GM18505 (cell line): Measurements from ENCODE around the gene RXRG.

Source experiments
- ATAC-seq: cut with Tn5 transposase; IDR thresholded peaks from one replicate; pipeline ENCODE4 v1.9.1; 2021; ENCODE audit not compliant: unreplicated experiment
- POLR2A ChIP-seq: IDR thresholded peaks from 4 replicates; pipeline ENCODE4 v1.6.1; 2011; ENCODE audit warnings: borderline replicate concordance; ENCODE audit not compliant: insufficient read depth, insufficient read length; ENCODE audit errors: extremely low read depth

RXRG gene

DNA sequence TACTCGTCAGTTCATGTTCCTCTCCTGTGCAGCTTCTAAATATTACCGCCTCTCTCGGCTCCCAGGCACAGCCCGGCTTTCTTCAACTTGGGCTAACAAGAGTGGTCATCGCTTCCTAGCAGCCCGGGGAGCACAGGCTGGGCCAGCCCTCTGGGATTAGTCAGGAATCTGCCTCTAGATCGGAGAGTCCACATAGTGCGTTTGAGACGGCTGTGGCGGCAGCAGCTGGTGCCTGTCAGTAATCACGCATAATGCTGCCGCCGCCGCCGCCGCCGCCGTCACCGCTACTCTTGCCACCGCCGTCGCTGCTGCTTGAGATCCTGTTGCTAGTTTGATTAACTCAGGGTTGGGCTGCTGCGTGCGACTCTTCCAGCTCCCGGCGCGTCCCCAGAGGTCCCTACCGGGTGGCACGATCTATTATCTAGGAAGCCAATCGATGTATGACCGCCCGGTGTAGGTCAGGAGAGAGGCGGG, at the start of gene RXRG:
TSS of gene RXRG (minus strand) at position 230 of the 474 bp plus-strand sequence. CDS start 233 bp downstream, outside the sequence.
- TF ChIP-seq POLR2A, result no peak
- ATAC-seq, result no peak

DNA sequence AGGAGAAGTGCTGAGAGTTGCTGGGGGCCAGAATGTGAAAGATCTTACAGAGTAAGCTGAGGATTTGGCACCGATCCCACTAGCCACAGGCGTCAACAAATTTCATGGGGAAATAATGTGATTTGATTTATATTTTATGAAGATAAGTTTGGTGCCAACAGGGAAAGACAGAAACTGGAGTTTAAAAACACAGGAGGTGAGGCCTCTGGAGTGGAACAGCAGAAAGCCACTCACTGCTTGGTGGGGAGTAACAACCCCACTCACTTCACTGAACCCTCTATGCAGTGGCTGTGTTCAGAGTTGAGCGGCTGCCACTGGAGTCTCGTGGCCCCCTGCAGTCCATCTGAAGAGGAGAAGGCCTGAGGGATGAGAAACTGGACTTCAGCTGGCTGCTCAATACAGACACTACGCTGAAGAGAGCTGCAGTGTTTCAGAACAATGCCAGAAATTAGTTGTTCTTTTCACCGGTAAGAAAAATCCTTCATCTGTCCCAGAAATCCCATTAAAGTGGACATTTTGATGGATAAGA, 48.0 kb upstream of the RXRG start:
- ATAC-seq, result no peak
- TF ChIP-seq POLR2A, result no peak

DNA sequence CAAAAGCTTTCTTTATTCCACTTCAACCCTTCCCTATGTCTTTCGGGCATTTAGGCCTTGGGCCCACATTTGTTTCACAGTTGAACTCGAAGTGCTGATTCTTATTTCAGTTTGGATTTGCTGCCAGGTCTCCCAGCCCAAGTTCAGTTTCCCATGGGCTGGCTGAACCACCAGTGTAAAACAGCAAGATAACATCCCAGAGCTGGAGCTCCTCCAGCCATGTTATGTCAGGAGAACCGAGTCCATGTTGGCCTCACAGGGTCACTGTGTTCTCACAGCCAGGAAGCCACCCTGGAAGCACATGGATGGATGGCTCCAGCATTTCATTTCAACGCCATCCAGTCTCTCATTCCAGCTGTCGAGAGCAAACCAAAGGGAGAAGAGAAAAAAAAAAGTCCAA, 45.2 kb upstream of the RXRG start:
- no peak for TF ChIP-seq POLR2A
- ATAC-seq, result no peak

DNA sequence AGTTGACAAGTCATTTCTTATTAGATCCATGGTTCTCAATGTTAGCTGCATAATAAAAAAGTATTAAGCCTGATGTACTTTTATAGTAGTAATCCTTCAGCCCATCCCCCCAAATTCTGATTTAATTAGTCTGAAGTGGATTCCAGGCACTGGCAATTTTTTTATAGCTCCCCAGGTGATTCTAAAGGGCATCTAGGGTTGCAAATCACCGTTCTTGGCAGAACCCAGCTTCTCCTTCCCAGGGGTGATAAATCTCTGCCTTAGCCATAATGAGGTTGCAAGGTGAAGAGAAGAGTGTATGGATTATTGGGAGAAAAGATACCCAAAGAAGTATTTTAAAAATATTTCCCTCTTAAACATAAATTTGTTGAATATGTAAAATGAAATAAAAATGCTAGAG, 43.0 kb upstream of the RXRG start:
- no peak for ATAC-seq
- TF ChIP-seq POLR2A, result no peak

DNA sequence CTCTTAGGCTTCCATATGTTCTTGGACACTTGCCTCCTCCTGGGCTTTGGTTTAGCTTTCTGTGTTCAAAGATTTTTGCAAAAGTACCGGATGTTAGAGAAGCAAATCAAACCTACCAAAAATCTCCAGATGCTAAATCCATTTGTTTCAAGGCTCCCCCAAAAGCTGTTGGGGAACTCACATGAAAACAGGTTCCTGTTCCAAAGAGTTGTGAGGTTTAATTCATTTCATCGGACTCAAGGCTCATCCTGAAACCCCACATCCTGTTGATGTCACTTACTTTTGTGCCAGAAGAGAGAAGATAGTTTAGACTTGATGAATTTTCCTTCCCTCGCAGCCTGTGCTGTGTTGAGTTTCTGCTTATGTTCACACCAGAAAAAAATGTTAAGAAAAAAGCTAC, 41.7 kb upstream of the RXRG start:
- TF ChIP-seq POLR2A, result no peak
- ATAC-seq, result no peak

DNA sequence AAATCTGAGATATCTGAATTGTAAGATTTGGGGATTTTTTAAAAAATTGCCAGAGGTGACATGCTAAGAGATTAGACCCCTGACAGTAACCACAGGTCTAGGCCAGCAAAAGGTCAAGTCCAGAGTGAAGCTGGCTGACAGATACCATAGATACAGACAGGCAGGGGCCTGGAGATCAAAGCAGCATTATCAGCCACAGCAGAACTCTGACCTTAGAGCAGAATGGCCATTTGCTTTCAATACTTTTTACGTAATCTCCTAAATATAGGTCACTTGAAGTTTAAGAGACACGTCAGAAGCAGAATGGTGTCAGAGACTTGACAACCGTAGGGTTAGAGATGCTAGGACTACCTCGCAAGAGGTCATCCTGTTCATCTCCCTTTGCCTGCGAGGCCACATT, 40.8 kb upstream of the RXRG start:
- ATAC-seq, result no peak
- TF ChIP-seq POLR2A, result no peak

DNA sequence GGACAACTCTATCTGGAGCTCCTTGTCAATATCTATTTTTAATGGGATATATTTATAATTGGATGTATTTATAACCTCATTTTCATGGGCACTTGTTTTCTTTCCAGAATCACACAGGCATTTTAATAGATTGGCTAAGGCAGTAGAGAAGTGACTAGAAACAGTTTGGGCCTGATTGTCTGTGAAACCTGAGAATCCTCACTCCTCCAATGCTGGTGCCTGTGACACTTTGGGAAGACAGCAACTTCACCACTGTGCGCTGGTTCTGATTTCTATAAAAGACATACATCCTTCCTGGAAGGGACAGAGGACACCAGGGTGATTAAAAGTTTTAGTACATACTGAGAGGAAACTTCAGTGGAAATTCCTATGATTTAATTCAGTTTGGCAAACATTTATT, 39.6 kb upstream of the RXRG start:
- no peak for ATAC-seq

DNA sequence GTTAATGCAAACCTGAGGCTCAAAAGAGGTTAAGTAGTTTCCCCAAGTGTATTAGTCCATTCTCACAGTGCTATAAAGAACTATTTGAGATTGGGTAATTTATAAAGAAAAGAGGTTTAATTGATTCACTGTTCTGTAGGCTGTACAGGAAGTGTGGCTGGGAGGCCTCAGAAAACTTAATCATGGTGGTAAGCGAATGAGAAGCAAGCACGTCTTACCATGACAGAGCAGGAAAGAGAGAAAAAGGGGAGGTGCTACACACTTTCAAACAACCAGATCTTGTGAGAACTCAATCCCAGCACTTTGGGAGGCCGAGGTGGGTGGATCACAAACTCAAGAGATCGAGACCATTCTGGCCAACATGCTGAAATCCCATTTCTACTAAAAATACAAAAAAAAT, 38.5 kb upstream of the RXRG start:
- ATAC-seq, result no peak
- no peak for TF ChIP-seq POLR2A

More for the DNA sequence above, 39.6 kb upstream of the RXRG start:
- no peak for TF ChIP-seq POLR2A

DNA sequence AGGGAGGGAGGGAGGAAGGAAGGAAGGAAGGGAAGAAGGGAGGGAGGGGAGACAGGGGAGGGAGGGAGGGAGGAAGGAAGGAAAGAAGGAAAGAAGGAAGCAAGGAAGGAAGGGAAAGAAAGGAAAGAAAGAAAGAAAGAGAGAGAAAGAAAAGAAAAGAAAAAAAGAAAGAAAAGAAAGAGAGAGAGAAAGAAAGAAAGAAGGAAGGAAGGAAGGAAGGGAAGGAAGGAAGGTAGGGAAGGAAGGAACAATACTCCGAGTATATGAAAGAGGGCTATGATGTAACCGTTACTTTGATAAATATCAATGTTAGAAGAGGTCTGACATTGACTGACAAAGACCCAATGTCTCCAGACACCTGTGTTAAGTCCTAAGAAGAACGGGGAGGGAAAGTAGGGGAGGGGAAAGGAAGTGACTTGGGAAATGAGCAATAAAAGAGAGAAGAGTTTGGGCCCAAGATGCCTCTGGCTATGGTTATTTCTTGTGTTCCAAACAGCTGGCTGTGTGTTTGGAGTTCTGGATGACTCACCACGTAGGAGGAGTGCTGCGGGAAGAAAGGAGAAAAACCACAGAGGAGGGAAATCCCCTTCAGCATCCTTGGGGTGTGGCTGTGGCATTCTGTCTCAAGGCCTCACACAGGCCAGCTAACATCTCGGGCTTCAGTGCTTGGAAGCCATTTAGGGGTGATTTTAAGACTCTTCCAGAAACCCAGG, 37.0 kb upstream of the RXRG start:
- TF ChIP-seq POLR2A, result no peak
- ATAC-seq, result no peak

DNA sequence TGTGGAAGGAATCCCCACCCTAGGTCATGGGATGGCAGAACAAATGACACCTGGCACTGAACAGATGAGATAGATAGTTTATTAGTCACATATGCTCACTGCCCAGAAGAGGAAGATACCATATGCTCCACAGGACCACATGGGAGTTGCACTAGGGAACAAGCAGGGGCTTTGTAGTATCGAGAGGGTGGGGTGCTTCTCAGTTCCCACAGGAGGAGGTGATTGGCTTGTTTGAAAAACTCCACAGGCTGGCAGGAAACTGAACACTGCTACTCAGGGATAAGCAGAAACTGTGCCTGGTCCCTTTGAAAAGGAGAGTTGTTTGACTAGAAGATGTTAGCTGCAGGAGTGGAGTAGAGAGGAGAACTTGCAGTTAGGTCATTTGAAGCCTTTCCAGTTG, 31.9 kb upstream of the RXRG start:
- TF ChIP-seq POLR2A, result no peak
- ATAC-seq, result no peak

DNA sequence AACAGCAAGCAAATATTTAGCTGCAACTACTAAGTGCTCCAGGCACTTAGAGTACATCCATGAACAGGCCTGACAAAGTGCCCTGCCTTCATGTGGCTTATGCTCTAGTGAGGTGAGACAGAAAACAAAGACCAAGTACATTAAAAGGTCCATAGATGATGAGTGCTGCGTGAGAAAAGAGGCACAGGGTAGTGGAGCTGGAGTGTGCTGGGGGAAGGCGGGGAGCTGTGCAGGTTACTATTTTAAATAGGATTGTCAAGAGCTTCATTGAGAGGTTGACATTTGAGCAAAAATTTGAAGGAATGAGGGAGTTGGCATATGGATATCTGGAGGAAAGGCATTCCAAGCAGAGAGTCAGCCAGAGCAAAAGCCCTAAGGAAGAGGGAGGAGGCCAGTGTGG, 29.3 kb upstream of the RXRG start:
- TF ChIP-seq POLR2A, result no peak
- ATAC-seq, result no peak

DNA sequence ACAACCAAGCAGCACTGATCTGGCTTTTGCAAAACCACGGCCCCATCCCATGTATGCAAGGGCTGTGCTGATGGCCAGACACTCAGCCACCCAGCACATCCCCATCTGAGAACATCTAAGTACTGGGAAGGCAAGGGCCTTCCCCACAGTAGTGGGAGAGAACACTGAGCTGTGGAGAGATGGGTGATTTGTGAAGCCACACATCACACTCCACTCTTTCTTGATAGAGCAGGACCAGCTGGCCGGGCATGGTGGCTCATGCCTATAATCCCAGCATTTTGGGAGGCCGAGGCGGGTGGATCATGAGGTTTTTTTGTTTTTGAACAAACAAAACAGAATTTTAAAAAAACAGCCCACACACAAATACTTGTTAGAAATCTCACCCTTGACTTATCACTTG, 28.2 kb upstream of the RXRG start:
- no peak for ATAC-seq
- no peak for TF ChIP-seq POLR2A

DNA sequence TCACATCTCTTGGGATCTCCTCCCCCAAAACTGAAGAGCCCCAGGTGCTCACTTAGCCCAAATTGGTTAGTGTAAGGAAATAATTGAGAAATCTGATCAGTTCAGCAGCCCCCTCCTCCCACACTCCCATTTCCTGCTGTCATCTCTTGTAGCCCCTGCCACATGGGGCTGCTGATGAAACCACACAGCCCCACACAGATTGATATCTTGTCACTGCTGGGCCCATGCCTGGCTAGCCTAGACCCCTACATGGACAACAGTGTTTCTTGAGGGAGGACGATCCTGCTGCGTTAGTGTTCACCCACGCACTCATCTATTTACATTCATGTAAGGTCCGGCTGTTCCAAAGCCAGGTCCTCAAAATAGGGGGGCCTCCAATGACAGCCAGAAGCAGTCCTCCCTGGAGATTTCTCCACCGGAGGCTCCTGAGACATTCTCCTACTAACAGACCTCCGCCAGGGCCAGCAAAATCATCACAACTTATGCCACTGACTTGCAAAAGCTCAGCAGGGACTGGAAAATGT, 23.9 kb upstream of the RXRG start:
- ATAC-seq, result no peak
- no peak for TF ChIP-seq POLR2A

DNA sequence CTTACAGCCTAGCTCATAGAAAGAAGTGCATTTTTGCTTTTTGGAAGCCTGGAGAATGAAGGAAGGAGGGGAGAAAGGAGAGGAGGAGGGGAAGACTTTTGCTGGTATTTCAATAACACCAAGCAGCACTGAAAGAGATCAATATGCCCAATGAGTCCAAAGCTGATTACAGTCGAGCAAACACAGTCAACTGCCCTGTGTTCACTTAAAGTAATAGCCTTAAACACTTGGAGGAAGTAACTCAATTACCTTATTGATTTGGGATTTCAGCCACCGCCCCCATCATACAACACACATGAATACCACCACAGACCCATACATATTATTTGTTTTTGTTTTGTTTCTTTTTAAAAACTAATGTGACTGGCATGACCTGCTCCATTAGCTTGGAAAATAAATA, 23.3 kb upstream of the RXRG start:
- no peak for ATAC-seq
- TF ChIP-seq POLR2A, result no peak
